ENCODE measurements around the gene ARSB.

The ARSB gene

GRCh38 chr5:79023947-79024346, 38.8 kb upstream of the ARSB start:
- H3K4me3 ChIP-seq (ENCODE audit: low read length), result no peak overlapping the region
- TF ChIP-seq CTCF (conservative IDR thresholded peaks at IDR 0.05; ENCODE audit: low read length), result no peak
- no peak for DNase-seq (ENCODE audit: low read depth)

GRCh38 chr5:79023348-79023747, 38.2 kb upstream of the ARSB start:
- no peak for TF ChIP-seq CTCF (conservative IDR thresholded peaks at IDR 0.05; ENCODE audit: low read length)
- no peak for DNase-seq (ENCODE audit: low read depth)
- no peak overlapping the region for H3K4me3 ChIP-seq (ENCODE audit: low read length)

- H3K4me3 ChIP-seq (ENCODE audit: low read length), result no peak overlapping the region
- no peak for TF ChIP-seq CTCF (conservative IDR thresholded peaks at IDR 0.05; ENCODE audit: low read length)
- no peak for DNase-seq (ENCODE audit: low read depth)
These were observed 37.7 kb upstream of the ARSB start for GRCh38 chr5:79022771-79023170.

- TF ChIP-seq CTCF (conservative IDR thresholded peaks at IDR 0.05; ENCODE audit: low read length), result no peak
- no peak for DNase-seq (ENCODE audit: low read depth)
- H3K4me3 ChIP-seq (ENCODE audit: low read length), result no peak overlapping the region
These were observed 36.6 kb upstream of the ARSB start for GRCh38 chr5:79021753-79022152.

GRCh38 chr5:79020861-79021561, 35.9 kb upstream of the ARSB start:
- DNase-seq (ENCODE audit: low read depth), result peak; percentile 87
- TF ChIP-seq CTCF (conservative IDR thresholded peaks at IDR 0.05; ENCODE audit: low read length), result peak; percentile 93
- H3K4me3 ChIP-seq (ENCODE audit: low read length), result peak overlapping the region; percentile 21

GRCh38 chr5:79014631-79015030, 29.5 kb upstream of the ARSB start:
- no peak overlapping the region for H3K4me3 ChIP-seq (ENCODE audit: low read length)
- TF ChIP-seq CTCF (conservative IDR thresholded peaks at IDR 0.05; ENCODE audit: low read length), result no peak
- no peak for DNase-seq (ENCODE audit: low read depth)

GRCh38 chr5:79011869-79012268, 26.8 kb upstream of the ARSB start:
- no peak for DNase-seq (ENCODE audit: low read depth)
- TF ChIP-seq CTCF (conservative IDR thresholded peaks at IDR 0.05; ENCODE audit: low read length), result no peak
- no peak overlapping the region for H3K4me3 ChIP-seq (ENCODE audit: low read length)

All from AG10803 (cell line).